ENCODE measurements around the gene HERPUD2.
"Not testable (repeated sequence)": the region's sequence is repeated elsewhere in the genome, so short reads cannot be mapped to it uniquely, and the experiment has no call there.

HERPUD2 gene

DNA sequence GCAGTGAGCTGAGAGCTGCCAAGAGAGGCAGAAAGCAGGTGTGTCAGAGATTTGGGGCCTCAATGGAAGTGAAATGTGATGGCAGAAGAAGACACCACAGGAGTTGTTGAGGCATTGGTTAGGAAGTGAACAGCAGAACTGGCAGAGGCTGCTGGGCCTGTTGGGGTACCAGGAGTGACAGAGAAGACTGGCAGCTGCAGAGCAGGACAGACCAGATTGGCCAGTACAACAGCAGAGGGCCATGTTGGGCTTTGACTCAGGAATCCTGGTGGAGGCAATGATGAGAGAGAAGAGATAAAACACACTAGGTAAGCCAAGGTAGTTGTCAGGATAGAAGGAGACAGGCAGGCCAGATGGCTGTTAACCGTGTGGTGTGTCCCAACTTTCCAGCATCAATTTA is 19.9 kb upstream of the HERPUD2 start:
- DNase-seq: peak in 35 of 56 donors; percentile 6 to 76 (median 42)

DNA sequence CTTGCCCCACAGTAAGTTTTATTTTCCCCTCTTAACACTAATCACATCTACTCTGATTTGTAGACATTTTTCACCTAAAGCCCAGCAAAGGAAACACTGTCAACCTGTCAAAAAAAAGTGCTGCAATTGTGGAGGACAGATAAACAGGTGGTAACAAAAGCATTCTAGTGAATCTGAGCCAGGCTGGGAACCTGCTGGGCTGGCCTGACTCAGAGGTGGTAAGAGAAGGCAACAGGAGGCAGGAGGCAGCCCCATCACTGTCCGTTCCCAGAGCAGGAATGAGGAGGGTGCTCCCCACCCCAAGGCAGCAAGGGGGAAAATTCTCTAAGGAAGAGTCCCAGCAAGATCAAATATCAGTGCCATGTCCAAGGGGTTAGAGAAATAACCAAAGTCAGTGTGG is 19.5 kb upstream of the HERPUD2 start:
- DNase-seq: no peak

DNA sequence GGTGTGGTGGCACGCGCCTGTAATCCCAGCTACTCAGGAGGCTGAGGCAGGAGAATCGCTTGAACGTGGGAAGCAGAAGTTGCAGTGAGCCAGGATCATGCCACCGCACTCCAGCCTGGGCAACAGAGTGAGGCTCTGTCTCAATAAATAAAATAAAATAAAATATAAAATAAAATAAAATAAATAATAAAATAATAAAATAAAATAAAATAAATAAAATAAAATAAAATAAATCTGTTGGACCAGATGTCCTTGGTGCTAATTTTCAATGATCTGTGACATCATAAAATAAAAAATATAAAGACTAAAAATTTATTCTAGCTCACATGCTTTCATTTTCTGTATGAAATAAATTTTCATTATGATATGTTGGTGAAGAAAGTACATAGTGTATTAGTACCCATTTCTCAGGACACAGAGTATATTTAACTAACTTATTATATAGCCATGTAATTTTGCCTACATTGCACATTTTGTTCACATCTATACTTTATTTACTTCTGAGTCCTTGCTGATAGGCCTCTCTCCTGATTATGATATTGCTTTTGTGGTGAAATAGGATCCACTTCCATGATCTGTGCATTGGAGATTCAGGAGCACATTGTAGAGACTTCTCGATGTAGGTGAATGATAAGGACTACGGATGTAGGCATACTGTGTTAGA is 17.8 kb upstream of the HERPUD2 start:
- DNase-seq: no peak

DNA sequence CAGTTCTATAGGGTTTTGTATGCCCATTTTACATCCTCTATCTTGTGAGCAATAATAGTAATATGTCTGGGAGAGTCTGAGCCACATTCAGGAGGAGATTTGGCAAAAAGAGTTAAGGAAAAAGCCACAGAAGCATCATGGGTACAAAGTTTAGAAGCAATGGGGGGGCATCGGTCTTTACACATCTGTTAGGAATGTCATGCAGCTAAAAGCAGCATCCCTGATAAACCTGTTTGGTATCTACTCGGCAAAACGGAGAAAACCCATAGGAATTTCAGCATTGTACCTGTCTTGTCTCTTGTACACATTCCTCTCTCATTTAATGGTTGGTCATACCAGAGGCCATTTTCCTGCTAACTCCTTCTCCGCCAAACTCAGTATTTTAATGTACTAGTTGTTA is 12.5 kb upstream of the HERPUD2 start:
- DNase-seq: no peak

DNA sequence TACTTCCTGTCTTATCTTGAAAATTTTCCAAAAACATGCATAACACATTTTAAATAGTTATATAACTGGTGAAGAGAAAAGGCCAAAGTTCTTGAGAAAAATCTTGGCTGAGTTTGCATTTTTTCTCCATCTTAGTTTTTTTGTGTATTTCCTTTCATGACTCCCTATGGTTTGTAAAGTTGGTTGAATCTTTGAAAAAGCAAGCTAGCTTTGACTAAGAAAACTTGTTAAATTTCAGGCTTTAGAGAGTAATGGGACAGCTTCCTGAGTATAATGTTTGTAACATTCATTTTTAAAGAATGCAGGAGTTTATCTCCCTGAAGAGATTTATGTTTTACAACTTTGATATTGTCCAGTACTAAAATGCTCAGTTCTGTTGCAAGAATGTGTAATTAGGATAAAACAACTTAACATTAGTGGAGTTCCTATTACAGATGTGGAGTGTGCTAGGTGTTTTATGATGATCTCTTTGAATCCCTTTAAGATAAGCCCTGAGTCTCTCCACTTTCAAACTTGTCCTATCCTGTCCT is 11.1 kb upstream of the HERPUD2 start:
- no peak for DNase-seq

DNA sequence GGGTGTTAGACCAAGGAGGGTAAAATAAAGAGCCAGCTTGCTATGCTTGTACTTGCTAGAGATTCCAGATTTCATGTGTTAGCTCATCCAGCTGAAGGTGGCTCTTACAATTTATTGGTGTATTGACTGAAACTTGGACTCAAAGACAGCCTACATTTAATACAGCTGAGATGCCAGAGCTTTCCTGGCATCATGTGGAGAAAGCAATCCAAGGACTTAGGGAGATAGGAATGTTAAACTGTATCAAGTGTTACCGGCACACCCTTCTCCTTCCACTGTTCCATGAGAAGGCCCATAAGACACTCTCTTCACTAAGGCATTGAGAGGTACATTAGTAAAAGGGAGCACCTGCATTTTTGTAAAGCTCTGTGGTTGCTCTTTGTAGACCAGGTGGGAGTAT is 9.3 kb upstream of the HERPUD2 start:
- no peak for DNase-seq

DNA sequence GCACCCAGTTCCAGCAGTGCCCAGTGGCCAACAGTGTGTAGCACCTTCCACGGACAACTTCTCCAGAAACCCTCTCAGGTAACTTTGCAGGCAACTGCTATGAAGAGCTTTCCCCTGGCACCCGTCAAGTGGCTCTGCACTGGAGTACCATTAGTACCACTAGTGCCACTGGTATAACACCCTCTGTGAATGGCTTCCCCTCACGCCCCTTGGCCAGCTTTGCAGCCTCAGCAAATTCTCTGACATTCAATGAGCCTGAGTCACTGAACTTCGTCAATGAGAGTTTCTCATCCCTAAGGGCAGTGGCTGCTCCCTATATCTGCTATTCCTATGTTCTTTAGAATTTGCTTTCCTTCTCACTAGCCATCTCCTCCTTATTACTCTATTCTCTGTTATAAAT is 7.6 kb upstream of the HERPUD2 start:
- DNase-seq: no peak

DNA sequence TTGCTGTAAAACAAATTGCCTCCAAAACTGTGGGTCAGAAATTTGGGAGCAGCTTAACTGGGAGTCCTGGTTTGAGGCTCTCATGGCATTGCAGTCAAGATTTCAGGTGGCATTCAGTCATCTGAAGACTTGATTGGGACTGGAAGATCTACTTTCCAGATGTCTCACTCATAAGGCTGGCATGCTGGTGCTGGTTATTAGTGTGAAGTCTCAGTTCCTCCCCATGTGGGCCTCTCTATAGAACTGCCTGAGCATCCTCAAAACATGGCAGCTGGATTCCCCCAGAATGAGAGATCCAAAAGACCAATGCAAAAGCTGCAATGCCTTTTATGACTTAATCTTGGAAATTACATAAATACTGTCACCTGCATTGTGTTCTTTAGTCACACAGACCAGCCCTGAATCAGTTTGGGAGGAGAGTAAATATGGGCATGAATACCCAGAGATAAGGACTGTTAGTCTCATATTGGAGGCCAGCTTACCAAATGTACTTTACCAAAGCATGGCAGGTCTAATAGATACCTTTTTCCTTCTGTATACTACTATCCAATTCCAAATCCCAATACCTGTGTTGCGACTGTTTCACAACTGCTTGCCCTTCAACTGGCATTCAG is 6.5 kb upstream of the HERPUD2 start:
- DNase-seq: no peak

DNA sequence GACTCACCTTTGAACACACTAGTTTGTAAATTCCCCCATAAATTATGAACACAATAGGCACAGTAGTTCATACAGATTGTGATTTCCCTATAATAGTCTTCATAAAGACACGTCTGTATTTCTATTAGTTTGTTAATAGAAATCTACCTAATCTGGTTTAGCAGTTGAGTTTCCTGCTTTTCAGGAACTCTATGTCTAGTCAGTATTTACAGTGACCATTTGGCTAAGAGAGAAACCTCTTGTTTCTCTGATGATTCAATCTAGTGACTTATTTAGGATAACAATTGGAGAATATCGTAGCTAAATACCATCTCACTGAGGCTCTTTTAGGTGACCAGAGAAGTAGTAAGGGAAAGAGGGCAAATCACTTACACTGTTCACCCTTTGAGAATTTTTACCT is 5.9 kb upstream of the HERPUD2 start:
- DNase-seq: no peak

DNA sequence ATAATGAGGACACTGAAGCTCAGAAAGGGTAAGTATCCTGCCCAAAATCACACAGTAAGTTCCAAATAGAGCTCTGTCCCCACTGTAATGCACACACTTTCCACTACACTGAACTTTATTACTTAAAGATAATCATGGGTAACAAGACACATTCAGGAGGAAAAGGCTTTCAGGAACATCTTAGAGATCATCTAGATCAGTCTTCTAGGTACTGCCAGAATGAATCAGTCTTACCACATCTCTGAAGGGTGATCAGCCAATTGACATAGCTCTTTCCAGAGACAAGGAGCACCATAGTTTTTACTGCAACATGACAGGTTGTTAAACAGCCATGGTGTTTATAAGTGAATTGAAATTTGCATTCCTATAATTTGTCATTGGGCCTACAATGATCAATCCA is 5.4 kb upstream of the HERPUD2 start:
- DNase-seq: no peak

DNA sequence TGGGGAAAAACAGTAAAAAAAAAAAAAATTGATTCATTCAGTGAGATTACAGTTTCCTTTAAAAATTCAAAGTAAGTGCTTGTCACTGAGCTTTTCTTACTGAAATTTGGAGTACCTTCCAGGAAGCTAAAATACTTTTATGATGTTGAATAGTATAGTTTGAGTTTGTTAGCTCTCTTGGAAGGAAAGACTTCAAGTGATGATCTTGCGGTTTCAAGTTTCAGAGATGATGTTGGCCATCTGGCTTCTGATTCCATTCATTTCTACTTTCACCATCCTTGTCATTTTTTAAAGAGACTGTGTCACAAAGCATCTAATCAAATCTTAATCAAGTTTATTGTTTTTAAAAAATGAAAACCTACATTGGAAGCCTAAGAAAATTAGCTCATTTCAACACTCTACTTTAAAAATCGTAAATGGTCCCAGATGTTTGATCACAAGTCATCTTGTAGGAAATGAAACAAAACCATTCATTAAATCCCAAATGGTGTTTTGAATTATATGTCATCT is 4.9 kb upstream of the HERPUD2 start:
- no peak for DNase-seq

DNA sequence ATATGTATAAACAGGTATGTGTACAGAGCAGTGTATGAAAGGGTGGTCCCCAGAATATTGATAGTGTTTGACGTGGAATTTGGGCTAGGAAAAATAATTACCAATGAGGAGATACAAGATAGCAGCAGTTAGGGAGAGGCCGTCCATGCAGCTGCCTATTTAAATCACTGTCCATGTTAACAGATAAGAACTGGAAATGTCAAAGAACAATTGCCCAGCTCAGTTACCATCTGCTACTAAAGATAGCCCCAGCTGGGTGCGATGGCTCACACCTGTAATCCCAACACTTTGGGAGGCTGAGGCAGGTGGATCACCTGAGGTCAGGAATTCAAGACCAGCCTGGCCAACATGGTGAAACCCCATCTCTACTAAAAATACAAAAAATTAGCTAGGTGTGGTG is 3.4 kb upstream of the HERPUD2 start:
- DNase-seq: not testable (repeated sequence)

DNA sequence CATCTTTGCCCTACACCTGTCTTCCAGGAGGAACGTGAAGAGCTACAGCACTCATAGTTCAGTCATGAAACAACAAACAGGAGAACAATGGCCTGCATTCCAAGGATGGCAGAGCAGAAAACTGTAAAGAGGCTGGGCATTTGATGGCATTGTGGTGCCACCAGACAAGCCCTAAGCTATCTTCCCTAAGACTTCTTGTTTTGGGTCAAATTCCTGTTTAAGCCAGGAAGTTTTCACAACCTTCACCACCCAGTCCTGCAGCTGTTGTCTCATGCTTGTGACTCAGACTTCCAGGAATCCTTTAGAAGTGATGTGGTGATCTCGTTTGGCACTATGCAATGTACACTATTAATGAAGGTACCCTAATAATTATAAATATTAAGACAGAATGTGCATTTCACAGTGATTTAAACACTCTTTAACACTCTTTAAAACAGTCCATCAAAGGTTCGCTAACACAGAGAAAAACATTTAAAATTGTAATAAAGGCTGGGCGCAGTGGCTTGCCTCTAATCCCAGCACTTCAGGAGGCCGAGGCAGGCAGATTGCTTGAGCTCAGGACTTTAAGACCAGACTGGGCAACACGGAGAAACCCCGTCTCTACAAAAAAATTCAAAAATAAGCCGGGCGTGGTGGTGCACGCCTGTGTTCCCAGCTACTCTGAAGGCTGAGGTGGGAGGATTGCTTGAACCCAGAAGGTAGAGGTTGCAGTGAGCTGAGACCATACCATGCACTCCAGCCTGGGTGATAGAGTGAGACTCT is 2.7 kb upstream of the HERPUD2 start:
- no peak for DNase-seq

DNA sequence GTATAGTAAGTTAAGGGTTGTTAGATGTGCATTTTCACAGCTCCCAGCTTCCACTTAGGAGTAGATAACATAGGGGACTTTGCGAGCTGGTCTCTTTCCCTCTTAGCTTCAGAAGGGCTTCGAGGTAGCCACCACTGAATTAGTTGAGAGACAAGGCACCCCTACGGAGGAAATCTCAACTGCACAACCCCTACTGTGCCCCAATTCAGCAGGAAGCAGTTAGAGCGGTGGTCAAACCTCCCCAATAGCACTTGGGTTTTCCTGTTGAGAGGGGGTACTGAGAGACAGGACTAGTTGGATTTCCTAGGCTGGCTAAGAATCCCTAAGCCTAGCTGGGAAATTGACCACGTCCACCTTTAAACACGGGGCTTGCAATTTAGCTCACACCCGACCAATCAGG is 1.1 kb upstream of the HERPUD2 start:
- DNase-seq: no peak

DNA sequence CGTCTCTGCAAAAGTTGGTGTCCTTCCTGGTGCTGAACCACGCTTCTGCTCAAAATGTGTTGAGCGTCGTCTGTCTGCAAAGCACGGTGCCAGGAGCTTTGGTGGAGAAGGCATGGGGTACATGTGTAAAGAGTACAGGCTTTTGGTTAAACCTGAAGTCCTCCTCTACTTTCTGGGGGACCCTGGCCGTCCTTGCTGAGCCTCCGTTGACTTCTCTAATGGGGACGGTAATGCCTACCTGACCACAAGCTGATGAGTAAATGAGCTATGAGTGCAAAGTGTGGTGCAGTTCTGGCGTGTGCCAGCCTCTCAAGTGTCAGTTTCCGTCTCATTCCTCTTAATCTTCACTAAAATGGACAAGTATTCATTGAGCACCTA is 527 bp upstream of the HERPUD2 start:
- DNase-seq: no peak

DNA sequence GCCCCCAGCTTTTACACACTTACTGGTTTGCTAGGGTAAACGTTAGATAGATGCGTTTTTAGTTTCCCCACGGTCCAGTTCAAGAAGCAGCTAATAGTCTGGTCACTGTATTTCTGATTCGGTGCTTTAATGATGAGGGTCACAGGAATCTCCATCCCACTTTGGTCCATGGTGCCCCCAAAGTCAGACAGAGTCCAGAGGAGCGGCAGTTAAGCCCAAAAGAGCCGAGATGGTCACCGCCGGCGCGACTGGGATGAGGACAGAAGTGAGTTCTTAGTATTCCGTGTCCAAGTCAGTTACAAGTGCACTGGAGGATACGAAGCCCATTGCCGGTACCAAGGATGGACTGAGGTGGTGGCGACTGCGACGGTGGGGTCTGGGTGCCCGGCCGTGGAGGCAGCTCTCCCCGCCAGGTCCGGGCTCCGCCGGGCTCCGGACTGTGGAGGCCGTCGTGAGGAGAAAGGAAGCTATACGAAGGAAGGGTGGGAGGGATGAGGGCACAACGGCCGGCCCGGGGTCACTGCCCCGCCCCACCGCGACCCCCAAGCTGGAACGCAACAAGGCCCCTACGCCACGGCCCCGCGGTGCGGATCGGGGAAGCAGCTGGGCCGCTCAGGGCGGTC is 663 bp downstream of the HERPUD2 start:
- DNase-seq: peak in 4 of 56 donors; percentile 28 to 63 (median 38)

DNA sequence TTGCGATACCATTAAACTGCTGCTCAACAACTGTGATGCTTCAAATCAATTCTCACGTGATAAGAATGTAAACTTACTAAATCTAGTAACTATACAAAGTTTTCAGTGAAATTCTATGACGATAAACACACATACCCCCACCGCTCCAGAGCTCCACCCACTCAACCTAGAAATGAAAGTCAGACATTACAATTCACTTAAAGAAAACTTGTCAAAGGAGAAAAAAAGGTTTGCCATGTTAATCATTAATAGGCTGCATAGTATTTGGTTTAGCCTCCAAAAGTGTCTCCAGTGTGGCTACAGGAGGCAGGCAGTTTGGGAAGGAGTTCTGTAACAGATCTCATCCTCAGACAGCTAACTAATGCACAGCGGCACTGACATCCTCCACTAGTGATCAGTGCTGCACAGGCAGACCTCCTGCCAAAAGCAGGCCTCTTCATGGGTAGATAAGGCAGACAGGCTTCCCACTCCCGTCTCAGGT is 3.1 kb downstream of the HERPUD2 start:
- DNase-seq: no peak

DNA sequence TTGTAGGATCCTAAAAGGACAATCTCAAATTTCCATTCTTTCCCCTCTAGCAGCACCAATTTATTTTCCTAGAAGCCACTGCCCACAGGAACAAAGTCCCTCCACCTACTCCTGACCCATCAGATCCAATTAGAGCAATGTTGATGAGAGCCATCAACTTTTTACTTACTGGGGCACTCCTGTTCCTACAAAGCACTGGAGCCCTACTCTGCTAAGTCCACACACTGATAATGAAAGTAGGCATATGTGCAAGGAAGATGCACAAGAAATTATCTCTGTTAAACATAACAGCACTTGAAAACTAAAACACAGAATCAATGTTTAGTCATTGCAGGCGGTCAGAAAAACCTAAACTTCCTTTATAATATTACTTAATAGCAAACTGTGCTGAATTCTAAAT is 3.6 kb downstream of the HERPUD2 start:
- DNase-seq: no peak

DNA sequence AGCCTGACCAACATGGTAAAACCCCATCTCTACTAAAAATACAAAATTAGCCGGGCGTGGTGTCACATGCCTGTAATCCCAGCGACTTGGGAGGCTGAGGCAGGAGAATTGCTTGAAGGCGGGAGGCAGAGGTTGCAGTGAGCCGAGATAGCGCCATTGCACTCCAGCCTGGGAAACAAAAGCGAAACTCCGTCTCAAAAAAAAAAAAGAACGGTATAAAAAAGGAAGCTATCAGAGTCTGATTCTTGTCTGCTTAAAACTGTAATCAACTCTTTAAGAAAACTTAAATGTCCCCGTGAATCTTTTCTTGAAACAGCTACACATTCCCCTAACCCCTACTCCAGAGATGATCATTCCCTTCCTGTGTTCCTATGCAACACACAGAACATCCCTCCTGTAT is 4.3 kb downstream of the HERPUD2 start:
- DNase-seq: not testable (repeated sequence)

DNA sequence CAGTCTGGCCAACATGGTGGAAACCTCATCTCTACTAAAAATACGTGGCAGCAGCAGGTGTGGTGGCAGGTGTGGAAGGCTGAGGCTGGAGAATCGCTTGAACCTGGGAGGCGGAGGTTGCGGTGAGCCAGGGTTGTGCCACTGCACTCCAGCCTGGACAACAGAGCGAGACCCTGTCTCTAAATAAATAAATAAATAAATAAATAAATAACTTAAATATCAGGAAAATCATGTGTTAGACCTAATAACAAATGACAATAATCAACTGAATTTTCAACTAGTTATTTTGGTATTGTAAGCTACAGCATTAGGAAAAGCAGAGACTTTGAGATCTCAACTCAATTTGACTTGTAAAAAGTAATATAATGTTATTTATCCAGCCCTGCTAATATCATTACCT is 9.2 kb downstream of the HERPUD2 start:
- DNase-seq: no peak

DNA sequence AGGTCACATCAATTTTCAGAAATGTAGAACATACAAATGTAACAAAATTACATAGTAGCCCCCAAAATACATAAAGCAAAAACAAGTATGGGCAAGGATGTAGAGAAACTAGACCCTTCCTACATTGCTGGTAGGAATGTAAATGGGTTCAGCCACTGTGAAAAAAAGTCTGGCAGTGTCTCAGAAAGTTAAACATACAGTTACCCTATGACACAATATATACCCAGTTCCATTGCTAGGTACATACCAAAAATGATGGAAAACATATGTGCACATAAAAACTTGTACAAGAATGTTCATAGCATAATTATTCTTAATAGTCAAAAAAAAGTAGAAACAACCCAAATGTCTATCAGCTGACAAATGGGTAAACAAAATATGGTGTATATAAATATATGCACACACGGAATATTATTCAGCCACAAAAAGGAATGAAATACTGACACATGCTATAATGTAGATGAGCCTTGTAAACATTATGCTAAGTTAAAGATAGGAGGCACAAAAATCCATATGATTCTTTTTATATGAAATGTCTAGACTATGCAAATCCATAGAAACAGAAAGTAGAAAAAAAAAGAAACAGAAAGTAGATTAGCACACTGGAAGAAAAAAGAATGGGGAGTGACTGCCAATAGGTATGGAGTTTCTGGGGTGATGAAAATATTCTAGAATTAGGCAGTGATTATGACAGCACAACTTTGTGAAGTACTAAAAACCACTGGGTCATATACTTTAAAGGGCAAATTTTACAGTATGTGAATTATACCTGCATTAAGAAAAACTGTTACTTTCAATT is 13.5 kb downstream of the HERPUD2 start:
- no peak for DNase-seq

Measured in amygdala (tissue), 56 donors.